Activated naive CD8-positive, alpha-beta T cell treated with anti-CD3 and anti-CD28 coated beads for 36 hours (primary cell): ENCODE data around the gene TM4SF20. TPM values are rescaled to one million over a fixed set of nuclear protein-coding genes. Genes with fewer than 3 reads are reported as not detected.

Experiments used
- DNase-seq: peaks from one replicate; pipeline ENCODE4 v3.0.0; 2021
- H3K27ac Mint-ChIP-seq: one replicate; pipeline ENCODE4 v1.8.0; 2022; ENCODE audit warnings: mild to moderate bottlenecking, moderate library complexity, mixed read lengths
- H3K27me3 Mint-ChIP-seq: one replicate; pipeline ENCODE4 v1.8.0; 2022; ENCODE audit warnings: mild to moderate bottlenecking, mixed read lengths
- H3K36me3 Mint-ChIP-seq: one replicate; pipeline ENCODE4 v1.8.0; 2021; ENCODE audit warnings: mild to moderate bottlenecking, mixed read lengths
- H3K4me1 Mint-ChIP-seq: one replicate; pipeline ENCODE4 v1.8.0; 2021; ENCODE audit warnings: mixed read lengths
- H3K4me3 Mint-ChIP-seq: one replicate; pipeline ENCODE4 v1.8.0; 2022; ENCODE audit warnings: mild to moderate bottlenecking, moderate library complexity, mixed read lengths
- H3K9me3 Mint-ChIP-seq: one replicate; pipeline ENCODE4 v1.8.0; 2022; ENCODE audit warnings: mixed read lengths
- total RNA-seq, 2 experiments: library from RNA; stranded (reverse); gene quantifications; one replicate each; pipeline ENCODE4 v1.2.3, GENCODE V29; 2021

TM4SF20 gene
- total RNA-seq, 2 experiments from 2014 or later, result not detected

- peaks cover 39% of the 10 kb centered on the region for H3K4me1 Mint-ChIP-seq
- H3K27me3 Mint-ChIP-seq, result no peaks in the 10 kb centered on the region
- H3K9me3 Mint-ChIP-seq, result peaks cover 5% of the 10 kb centered on the region
- peak; percentile 95 for DNase-seq
- peak within 1 kb of the TSS; percentile 92 for H3K27ac Mint-ChIP-seq
- peak within 1 kb of the TSS; percentile 92 for H3K4me3 Mint-ChIP-seq
- H3K36me3 Mint-ChIP-seq, result peaks cover 10% of the 10 kb centered on the region
These were observed 53.9 kb downstream of the TM4SF20 start, which contains the start of gene MFF for GRCh38 chr2:227324995-227325838. Gene MFF, plus strand, starts transcription at chr2:227325251. Its CDS starts 5,415 bp downstream, at chr2:227330666.

GRCh38 chr2:227324642-227324994, 54.5 kb downstream of the TM4SF20 start:
- Mint-ChIP-seq H3K9me3 (peaks cover 5% of the 10 kb centered on the region), H3K36me3 (peaks cover 10% of the 10 kb centered on the region), H3K27me3 (no peaks in the 10 kb centered on the region), H3K4me3 (peak overlapping the region; percentile 92), H3K4me1 (peaks cover 39% of the 10 kb centered on the region), H3K27ac (peak overlapping the region; percentile 82)
- DNase-seq, result no peak

- DNase-seq, result no peak
- H3K27me3 Mint-ChIP-seq, result no peaks in the 10 kb centered on the region
- no peak overlapping the region for H3K27ac Mint-ChIP-seq
- H3K4me3 Mint-ChIP-seq, result peak overlapping the region; percentile 92
- peaks cover 10% of the 10 kb centered on the region for H3K36me3 Mint-ChIP-seq
- peaks cover 39% of the 10 kb centered on the region for H3K4me1 Mint-ChIP-seq
- H3K9me3 Mint-ChIP-seq, result peaks cover 5% of the 10 kb centered on the region
These were observed 55.3 kb downstream of the TM4SF20 start for GRCh38 chr2:227323818-227324217.

GRCh38 chr2:227322530-227323205, 56.4 kb downstream of the TM4SF20 start:
- Mint-ChIP-seq H3K36me3 (peaks cover 10% of the 10 kb centered on the region), H3K4me1 (peaks cover 31% of the 10 kb centered on the region), H3K9me3 (peaks cover 6% of the 10 kb centered on the region), H3K27me3 (no peaks in the 10 kb centered on the region), H3K27ac (no peak overlapping the region), H3K4me3 (no peak overlapping the region)
- DNase-seq, result no peak

GRCh38 chr2:227320305-227321094, 58.6 kb downstream of the TM4SF20 start:
- Mint-ChIP-seq H3K9me3 (peaks cover 7% of the 10 kb centered on the region), H3K4me3 (no peak overlapping the region)

GRCh38 chr2:227317834-227318233, 61.3 kb downstream of the TM4SF20 start:
- Mint-ChIP-seq H3K36me3 (peaks cover 10% of the 10 kb centered on the region), H3K4me1 (peaks cover 4% of the 10 kb centered on the region), H3K27ac (no peak overlapping the region), H3K4me3 (no peak overlapping the region), H3K27me3 (peaks cover 4% of the 10 kb centered on the region), H3K9me3 (peaks cover 7% of the 10 kb centered on the region)
- DNase-seq, result no peak

More at GRCh38 chr2:227320305-227321094, 58.6 kb downstream of the TM4SF20 start:
- H3K4me1 Mint-ChIP-seq, result peaks cover 18% of the 10 kb centered on the region
- DNase-seq, result no peak
- H3K36me3 Mint-ChIP-seq, result peaks cover 11% of the 10 kb centered on the region
- H3K27me3 Mint-ChIP-seq, result peaks cover 4% of the 10 kb centered on the region
- H3K27ac Mint-ChIP-seq, result no peak overlapping the region

- Mint-ChIP-seq H3K4me1 (no peaks in the 10 kb centered on the region), H3K36me3 (peaks cover 1% of the 10 kb centered on the region), H3K4me3 (no peak overlapping the region), H3K27me3 (peaks cover 4% of the 10 kb centered on the region), H3K9me3 (peaks cover 2% of the 10 kb centered on the region), H3K27ac (no peak overlapping the region)
- no peak for DNase-seq
These were observed 65.8 kb downstream of the TM4SF20 start for GRCh38 chr2:227313310-227313709.

GRCh38 chr2:227312579-227312978, 66.5 kb downstream of the TM4SF20 start:
- DNase-seq, result no peak
- Mint-ChIP-seq H3K4me3 (no peak overlapping the region), H3K36me3 (peaks cover 1% of the 10 kb centered on the region), H3K27ac (no peak overlapping the region), H3K4me1 (no peaks in the 10 kb centered on the region), H3K9me3 (peaks cover under 1% of the 10 kb centered on the region), H3K27me3 (peaks cover 4% of the 10 kb centered on the region)

Other genes with a start within 250 kb of the TM4SF20 start
- not detected for gene COL4A4, start 215.1 kb downstream of the TM4SF20 start, total RNA-seq
- not detected for gene COL4A3, start 214.7 kb downstream of the TM4SF20 start, total RNA-seq
- 10 to 100 TPM; 69.7 to 72.5 TPM for gene MFF, start 54.1 kb downstream of the TM4SF20 start, total RNA-seq
- gene SCYGR1, start 8.6 kb upstream of the TM4SF20 start, total RNA-seq, result not detected
- gene AGFG1, start 92.8 kb upstream of the TM4SF20 start, total RNA-seq, result 100 to 1,000 TPM; 151 to 162 TPM
- not detected for gene SCYGR2, start 219.6 kb upstream of the TM4SF20 start, total RNA-seq
- not detected for gene SCYGR3, start 235.5 kb upstream of the TM4SF20 start, total RNA-seq
- not detected for gene SCYGR4, start 238.2 kb upstream of the TM4SF20 start, total RNA-seq